ENCODE measurements around the gene MTMR4.
A peak's percentile ranks its signal among the peaks of the same experiment; 100 is the strongest.
"Not testable (repeated sequence)": the region's sequence is repeated elsewhere in the genome, so short reads cannot be mapped to it uniquely, and the experiment has no call there.

MTMR4 gene

GRCh38 chr17:58513965-58514769, at the start of gene MTMR4:
Gene MTMR4 (minus strand): TSS chr17:58514638. CDS start chr17:58514407, 231 bp downstream.
- peak; percentile 68 for DNase-seq (ENCODE audit: low spot score)

- no peak for DNase-seq (ENCODE audit: low spot score)
Measured at GRCh38 chr17:58560511-58560910, 46.1 kb upstream of the MTMR4 start.

GRCh38 chr17:58557981-58558380, 43.5 kb upstream of the MTMR4 start:
- DNase-seq (ENCODE audit: low spot score), result no peak

- DNase-seq (ENCODE audit: low spot score), result no peak
Measured at GRCh38 chr17:58556833-58557250, 42.4 kb upstream of the MTMR4 start.

- DNase-seq (ENCODE audit: low spot score), result not testable (repeated sequence)
Measured at GRCh38 chr17:58555109-58555508, 40.7 kb upstream of the MTMR4 start.

GRCh38 chr17:58541249-58541648, 26.8 kb upstream of the MTMR4 start:
- no peak for DNase-seq (ENCODE audit: low spot score)

GRCh38 chr17:58539698-58540097, 25.3 kb upstream of the MTMR4 start:
- DNase-seq (ENCODE audit: low spot score), result no peak

- no peak for DNase-seq (ENCODE audit: low spot score)
Measured at GRCh38 chr17:58538811-58539409, 24.5 kb upstream of the MTMR4 start.

GRCh38 chr17:58537266-58537665, 22.8 kb upstream of the MTMR4 start:
- DNase-seq (ENCODE audit: low spot score), result no peak

GRCh38 chr17:58536542-58536941, 22.1 kb upstream of the MTMR4 start:
- DNase-seq (ENCODE audit: low spot score), result no peak

GRCh38 chr17:58535431-58535830, 21.0 kb upstream of the MTMR4 start:
- DNase-seq (ENCODE audit: low spot score), result no peak

- no peak for DNase-seq (ENCODE audit: low spot score)
Measured at GRCh38 chr17:58534901-58535421, 20.5 kb upstream of the MTMR4 start.

GRCh38 chr17:58534331-58534730, 19.9 kb upstream of the MTMR4 start:
- DNase-seq (ENCODE audit: low spot score), result no peak

- no peak for DNase-seq (ENCODE audit: low spot score)
Measured at GRCh38 chr17:58533616-58534188, 19.3 kb upstream of the MTMR4 start.

- DNase-seq (ENCODE audit: low spot score), result no peak
Measured at GRCh38 chr17:58532555-58532951, 18.1 kb upstream of the MTMR4 start.

- peak; percentile 54 for DNase-seq (ENCODE audit: low spot score)
Measured at GRCh38 chr17:58531661-58532554, 17.5 kb upstream of the MTMR4 start.

- DNase-seq (ENCODE audit: low spot score), result no peak
Measured at GRCh38 chr17:58531122-58531521, 16.7 kb upstream of the MTMR4 start.

GRCh38 chr17:58530655-58531054, 16.2 kb upstream of the MTMR4 start:
- DNase-seq (ENCODE audit: low spot score), result no peak

GRCh38 chr17:58529275-58529674, 14.8 kb upstream of the MTMR4 start:
- no peak for DNase-seq (ENCODE audit: low spot score)

- no peak for DNase-seq (ENCODE audit: low spot score)
Measured at GRCh38 chr17:58528443-58528842, 14.0 kb upstream of the MTMR4 start.

GRCh38 chr17:58527949-58528348, 13.5 kb upstream of the MTMR4 start:
- no peak for DNase-seq (ENCODE audit: low spot score)

- no peak for DNase-seq (ENCODE audit: low spot score)
Measured at GRCh38 chr17:58527306-58527705, 12.9 kb upstream of the MTMR4 start.
